Measurements from ENCODE around the gene KIF22. TPM values are rescaled to one million over a fixed set of nuclear protein-coding genes. Genes with fewer than 3 reads are reported as not detected.

Gene KIF22
- polyA plus RNA-seq, 1 of the 3 experiments (the other 2 are of a cell fraction), result 64.1 TPM

GRCh38 chr16:29844575-29845331 is 54.2 kb downstream of the KIF22 start:
- no peaks in the 10 kb centered on the region for H3K9me2 ChIP-seq
- no peaks in the 10 kb centered on the region for H3K9me3 ChIP-seq
- no peaks in the 10 kb centered on the region for H3K4me1 ChIP-seq (ENCODE audit: control insufficient read depth in 1 of 2, insufficient read depth in 2 of 2, low read depth in 1 of 2, low read length in 1 of 2)
- H3K79me2 ChIP-seq (ENCODE audit: insufficient read depth), result no peaks in the 10 kb centered on the region
- H2AFZ ChIP-seq (ENCODE audit: low read depth), result no peak overlapping the region
- no peak for DNase-seq
- no peak overlapping the region for H3K27ac ChIP-seq (ENCODE audit: low read depth in 2 of 2, low read length in 1 of 2)
- H3K36me3 ChIP-seq (replicated peaks in 1 of 2; ENCODE audit: control insufficient read depth in 1 of 2, insufficient read depth in 2 of 2, low read length in 1 of 2), result peaks cover 25 to 40% of the 10 kb centered on the region in 2 experiments
- TF ChIP-seq FOXM1 (IDR thresholded peaks at IDR 0.05; ENCODE audit: low read depth), result no peak
- no peak for TF ChIP-seq CTCF (IDR thresholded peaks at IDR 0.05)
- no peak for TF ChIP-seq MXI1 (IDR thresholded peaks at IDR 0.05; ENCODE audit: low read depth, low read length)
- no peak for TF ChIP-seq NRF1 (IDR thresholded peaks at IDR 0.05; ENCODE audit: low read depth, low read length)
- TF ChIP-seq EZH2phosphoT487 (IDR thresholded peaks at IDR 0.05; ENCODE audit: borderline replicate concordance, low read depth), result no peak
- TF ChIP-seq MEF2A (IDR thresholded peaks at IDR 0.05; ENCODE audit: borderline replicate concordance, low read depth), result no peak
- no peak for TF ChIP-seq RFX5 (IDR thresholded peaks at IDR 0.05; ENCODE audit: low read length)
- TF ChIP-seq YY1 (IDR thresholded peaks at IDR 0.05; ENCODE audit: low read depth), result no peak
- no peak for TF ChIP-seq EP300 (IDR thresholded peaks at IDR 0.05; ENCODE audit: borderline replicate concordance in 1 of 2, low read depth in 1 of 2, low read length in 1 of 2)
- no peak for TF ChIP-seq GABPA (IDR thresholded peaks at IDR 0.05; ENCODE audit: low read depth)
- H3K27me3 ChIP-seq (ENCODE audit: insufficient read depth), result no peaks in the 10 kb centered on the region
- no peak overlapping the region for H3K4me3 ChIP-seq (ENCODE audit: low read depth in 2 of 2, low read length in 1 of 2)
- WGBS (ENCODE audit: low lambda C conversion rate), result 92% methylated on average over 11 of the region's 28 CpGs
- ChIA-PET POLR2A (no interaction called here), CTCF (interaction anchor here (1.0 to 5.9 kb wide), 2 partner anchors 23 to 37 kb away, joined by 3 to 129 read pairs; partner anchors contain the start of genes MVP and PAGR1)
- H4K20me1 ChIP-seq (ENCODE audit: insufficient read depth), result no peaks in the 10 kb centered on the region
- no peak overlapping the region for H3K9ac ChIP-seq
- no peak overlapping the region for H3K4me2 ChIP-seq
- H3F3A ChIP-seq (replicated peaks; ENCODE audit: insufficient read depth), result peaks cover 19% of the 10 kb centered on the region

- no peak overlapping the region for H3K4me3 ChIP-seq (ENCODE audit: low read depth in 2 of 2, low read length in 1 of 2)
- no peak for DNase-seq
- no peaks in the 10 kb centered on the region for H3K79me2 ChIP-seq (ENCODE audit: insufficient read depth)
- ChIA-PET POLR2A (no interaction called here), CTCF (interaction anchor here (0.9 to 5.9 kb wide), 4 partner anchors 24 to 129 kb away, joined by 3 to 129 read pairs (median 3); partner anchors contain the start of genes MVP and PAGR1)
- TF ChIP-seq TEAD4 (IDR thresholded peaks at IDR 0.05; ENCODE audit: borderline replicate concordance, insufficient read depth) (no peak), FOSL2 (IDR thresholded peaks at IDR 0.05; ENCODE audit: borderline replicate concordance, low read depth) (no peak), RCOR1 (IDR thresholded peaks at IDR 0.05; ENCODE audit: low read length) (no peak), SIN3A (IDR thresholded peaks at IDR 0.05; ENCODE audit: borderline replicate concordance, low read depth, low read length) (no peak), USF1 (IDR thresholded peaks at IDR 0.05; ENCODE audit: borderline replicate concordance, low read depth) (no peak), NRF1 (IDR thresholded peaks at IDR 0.05; ENCODE audit: low read depth, low read length) (no peak), EZH2phosphoT487 (IDR thresholded peaks at IDR 0.05; ENCODE audit: borderline replicate concordance, low read depth) (no peak), CHD2 (IDR thresholded peaks at IDR 0.05; ENCODE audit: low read length, partially characterized antibody) (no peak), IRF3 (IDR thresholded peaks at IDR 0.05; ENCODE audit: low read depth, low read length) (no peak)
- H4K20me1 ChIP-seq (ENCODE audit: insufficient read depth), result no peaks in the 10 kb centered on the region
- no peaks in the 10 kb centered on the region for H3K9me2 ChIP-seq
- no peak overlapping the region for H3K9ac ChIP-seq
- peaks cover 25 to 35% of the 10 kb centered on the region in 2 experiments for H3K36me3 ChIP-seq (replicated peaks in 1 of 2; ENCODE audit: control insufficient read depth in 1 of 2, insufficient read depth in 2 of 2, low read length in 1 of 2)
- H2AFZ ChIP-seq (ENCODE audit: low read depth), result no peak overlapping the region
- H3K4me2 ChIP-seq, result no peak overlapping the region
- H3K27me3 ChIP-seq (ENCODE audit: insufficient read depth), result no peaks in the 10 kb centered on the region
- H3F3A ChIP-seq (replicated peaks; ENCODE audit: insufficient read depth), result peaks cover 19% of the 10 kb centered on the region
- WGBS (ENCODE audit: low lambda C conversion rate), result 97% methylated on average over 18 of the region's 18 CpGs
- no peaks in the 10 kb centered on the region for H3K4me1 ChIP-seq (ENCODE audit: control insufficient read depth in 1 of 2, insufficient read depth in 2 of 2, low read depth in 1 of 2, low read length in 1 of 2)
- H3K9me3 ChIP-seq, result no peaks in the 10 kb centered on the region
- H3K27ac ChIP-seq (ENCODE audit: low read depth in 2 of 2, low read length in 1 of 2), result no peak overlapping the region
Measured at GRCh38 chr16:29845656-29846055, 55.1 kb downstream of the KIF22 start.

All from SK-N-SH (cell line).